GM18951 (cell line): ENCODE results near the gene URAD.

Experiments used
- POLR2A ChIP-seq: IDR thresholded peaks from 4 replicates; pipeline ENCODE4 v1.6.1; 2011; ENCODE audit warnings: mild to moderate bottlenecking; ENCODE audit not compliant: insufficient read length, insufficient read depth; ENCODE audit errors: extremely low read depth
- in situ Hi-C: fragments of 300-500 bp; cut with MboI; formaldehyde crosslinking; loops from one replicate; pipeline ENCODE4 v1.12.0; 2022; ENCODE audit warnings: low sequenced_read_pairs, mixed read lengths, inconsistent platforms; ENCODE audit not compliant: unreplicated experiment

URAD gene

GRCh38 chr13:27965343-27965739 is 23.2 kb downstream of the URAD start:
- in situ Hi-C loops, result loop anchor here (25.0 kb wide), 1 partner anchor 578 kb away; no protein-coding TSS in a partner anchor
- no peak for TF ChIP-seq POLR2A

- no peak for TF ChIP-seq POLR2A
- in situ Hi-C loops, result loop anchor here (25.0 kb wide), 1 partner anchor 578 kb away; no protein-coding TSS in a partner anchor
These were observed 23.7 kb downstream of the URAD start for GRCh38 chr13:27964741-27965323.

- in situ Hi-C loops, result loop anchor here (25.0 kb wide), 1 partner anchor 577 kb away; no protein-coding TSS in a partner anchor
These were observed 24.3 kb downstream of the URAD start for GRCh38 chr13:27964206-27964605.

DNA sequence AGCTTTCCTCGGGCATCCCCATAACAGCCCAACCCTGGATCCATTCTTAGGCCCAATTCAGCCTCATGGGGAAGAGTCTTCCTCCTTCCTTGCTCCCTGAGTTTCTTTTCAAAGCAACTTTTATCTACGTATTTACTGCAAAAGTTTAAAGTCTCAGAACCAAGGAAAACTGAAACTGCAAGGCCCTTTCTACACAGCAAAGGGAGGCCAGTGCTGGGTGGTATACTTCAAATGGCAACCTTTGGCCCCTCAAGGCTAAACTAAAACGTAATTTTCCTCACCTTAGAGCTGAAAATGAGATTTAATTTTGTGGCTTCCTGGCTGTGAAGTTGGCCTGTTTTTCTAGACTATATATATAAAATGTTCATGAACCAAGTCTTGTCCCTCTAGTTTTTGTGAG is 25.0 kb downstream of the URAD start:
- in situ Hi-C loops, result loop anchor here (25.0 kb wide), 1 partner anchor 576 kb away; no protein-coding TSS in a partner anchor
- no peak for TF ChIP-seq POLR2A

GRCh38 chr13:27962982-27963381 is 25.5 kb downstream of the URAD start:
- no peak for TF ChIP-seq POLR2A
- in situ Hi-C loops, result loop anchor here (25.0 kb wide), 1 partner anchor 576 kb away; no protein-coding TSS in a partner anchor

GRCh38 chr13:27962128-27962841 is 26.2 kb downstream of the URAD start:
- no peak for TF ChIP-seq POLR2A
- in situ Hi-C loops, result loop anchor here (25.0 kb wide), 1 partner anchor 575 kb away; no protein-coding TSS in a partner anchor

- no peak for TF ChIP-seq POLR2A
- in situ Hi-C loops, result loop anchor here (25.0 kb wide), 1 partner anchor 574 kb away; no protein-coding TSS in a partner anchor
These were observed 27.0 kb downstream of the URAD start for GRCh38 chr13:27961227-27962085.

- in situ Hi-C loops, result loop anchor here (25.0 kb wide), 1 partner anchor 573 kb away; no protein-coding TSS in a partner anchor
These were observed 27.9 kb downstream of the URAD start for GRCh38 chr13:27960362-27961226.

DNA sequence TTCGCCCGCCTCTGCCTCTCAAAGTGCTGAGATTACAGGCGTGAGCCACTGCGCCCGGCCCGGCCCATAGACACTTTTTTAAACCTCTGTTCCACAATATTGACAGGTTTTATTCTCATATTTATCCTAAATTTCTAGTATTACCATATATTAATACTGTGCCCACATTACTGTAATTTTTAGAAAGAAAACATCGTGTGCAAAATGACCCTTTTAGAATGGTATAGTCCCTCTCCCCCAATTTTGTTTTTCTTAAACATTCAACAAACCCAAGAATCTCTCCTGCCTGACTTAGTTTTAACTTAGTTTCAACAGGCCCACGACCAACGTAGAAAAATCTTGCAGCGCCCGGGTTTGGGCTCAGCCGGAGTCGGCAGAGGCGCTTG is 28.5 kb downstream of the URAD start:
- in situ Hi-C loops, result loop anchor here (25.0 kb wide), 1 partner anchor 573 kb away; no protein-coding TSS in a partner anchor
- TF ChIP-seq POLR2A, result no peak

More at GRCh38 chr13:27960362-27961226, 27.9 kb downstream of the URAD start:
- no peak for TF ChIP-seq POLR2A

- in situ Hi-C loops, result loop anchor here (25.0 kb wide), 1 partner anchor 569 kb away; no protein-coding TSS in a partner anchor
These were observed 31.8 kb downstream of the URAD start for GRCh38 chr13:27956576-27957300.

DNA sequence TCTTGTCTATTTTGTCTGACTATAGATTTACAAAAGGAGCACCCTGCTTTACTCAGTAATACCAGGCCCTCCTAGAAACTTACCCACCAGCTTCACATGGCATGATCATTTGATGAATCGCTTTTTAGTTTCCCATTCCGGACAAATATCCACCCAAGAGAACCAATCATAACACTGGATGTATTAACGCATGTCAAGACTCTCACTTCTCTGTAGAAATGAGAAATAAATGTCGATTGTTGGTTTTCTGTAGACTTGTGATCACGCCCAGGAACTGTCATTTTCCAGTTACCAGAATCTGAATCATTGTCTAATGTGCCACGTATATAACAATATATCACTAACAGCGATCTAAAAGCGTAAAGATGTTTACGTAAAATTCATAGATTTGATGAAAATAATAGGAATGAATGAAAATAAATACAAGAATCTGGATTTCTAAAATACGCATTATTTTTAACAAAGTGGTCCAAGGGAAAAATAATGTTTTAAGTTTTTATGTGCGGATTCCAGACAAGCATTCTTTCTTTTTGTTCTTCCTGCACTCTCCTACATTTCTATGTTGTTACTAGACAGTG is 33.4 kb downstream of the URAD start:
- TF ChIP-seq POLR2A, result no peak
- in situ Hi-C loops, result loop anchor here (25.0 kb wide), 1 partner anchor 568 kb away; no protein-coding TSS in a partner anchor

More at GRCh38 chr13:27956576-27957300, 31.8 kb downstream of the URAD start:
- TF ChIP-seq POLR2A, result no peak
